ENCODE measurements around the gene POLDIP2. TPM values are rescaled to one million over a fixed set of nuclear protein-coding genes. Genes with fewer than 3 reads are reported as not detected.

POLDIP2 gene
- total RNA-seq, 1 donor from 2014 or later = 81.1 TPM

GRCh38 chr17:28315846-28316705, 41.3 kb downstream of the POLDIP2 start:
- ATAC-seq = no peak

DNA sequence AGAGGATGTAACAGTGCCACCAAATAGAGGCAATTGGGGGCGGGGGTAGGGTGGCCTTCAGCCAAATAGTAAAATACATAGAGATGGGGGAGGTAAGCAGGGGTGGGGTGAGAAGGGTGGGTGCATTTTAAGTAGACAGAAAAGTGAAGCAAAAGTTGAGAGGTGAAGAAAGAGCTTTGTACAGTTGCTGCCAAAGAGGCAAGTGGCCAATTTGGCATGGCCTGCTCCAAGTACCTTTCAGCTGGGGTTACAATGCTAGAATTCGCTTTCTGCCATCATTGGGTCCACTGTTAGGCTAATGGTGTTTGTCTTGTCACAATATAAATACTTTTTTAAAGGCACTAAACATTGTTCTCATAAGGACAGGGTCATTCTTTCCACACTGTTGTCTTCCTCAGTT, 43.5 kb downstream of the POLDIP2 start:
- ATAC-seq = no peak

DNA sequence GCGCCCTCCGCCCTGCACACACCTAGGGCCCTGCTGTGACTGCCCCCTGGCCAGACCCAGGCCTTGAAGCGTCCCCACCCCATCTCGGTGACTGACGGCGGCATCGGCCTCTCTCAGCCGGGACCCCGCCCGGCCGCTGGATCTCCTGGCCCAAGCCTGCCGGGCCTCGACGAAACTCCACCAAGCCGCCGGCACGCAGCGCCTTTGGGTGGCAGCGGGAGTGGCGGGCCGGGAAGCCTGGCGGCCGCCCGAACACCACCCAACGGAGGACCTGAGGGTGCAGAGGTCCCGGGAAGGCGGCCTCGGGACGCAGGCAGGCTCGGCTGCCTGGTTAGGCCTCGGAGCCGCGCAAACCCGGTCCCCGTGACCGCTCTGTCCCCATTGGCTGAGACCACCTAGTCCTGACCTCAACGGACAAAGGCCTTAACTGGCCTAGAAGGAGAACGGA, 50.3 kb downstream of the POLDIP2 start:
- no peak for ATAC-seq

- no peak for ATAC-seq
Observed at GRCh38 chr17:28298449-28298848, 58.9 kb downstream of the POLDIP2 start.

Other genes starting within 250 kb of the POLDIP2 start
- gene TMEM97, start 38.3 kb downstream of the POLDIP2 start, total RNA-seq = 28.4 TPM
- 14.0 TPM for gene IFT20, start 22.1 kb downstream of the POLDIP2 start, total RNA-seq
- 55.8 TPM for gene TNFAIP1, start 21.8 kb downstream of the POLDIP2 start, total RNA-seq
- gene SEBOX, start 7.7 kb upstream of the POLDIP2 start, total RNA-seq = not detected
- gene VTN, start 12.8 kb upstream of the POLDIP2 start, total RNA-seq = 0.60 TPM
- 1.6 TPM for gene SARM1, start 14.2 kb upstream of the POLDIP2 start, total RNA-seq
- gene SLC46A1, start 48.7 kb upstream of the POLDIP2 start, total RNA-seq = 1.7 TPM
- gene SLC13A2, start 116.1 kb upstream of the POLDIP2 start, total RNA-seq = not detected
- gene FOXN1, start 148.8 kb upstream of the POLDIP2 start, total RNA-seq = 14.8 TPM
- gene UNC119, start 195.1 kb upstream of the POLDIP2 start, total RNA-seq = 19.2 TPM
- 37.3 TPM for gene PIGS, start 214.0 kb upstream of the POLDIP2 start, total RNA-seq
- 24.9 TPM for gene ALDOC, start 219.4 kb upstream of the POLDIP2 start, total RNA-seq
- 24.3 TPM for gene SPAG5, start 241.5 kb upstream of the POLDIP2 start, total RNA-seq

Data from esophagus mucosa (tissue), 1 donor.